ENCODE results near the gene ZNF765.

- TF ChIP-seq ZFX (IDR thresholded peaks at IDR 0.05) (no peak), ATF3 (IDR thresholded peaks at IDR 0.05) (no peak), EZH2 (IDR thresholded peaks at IDR 0.05) (no peak), CTCF (IDR thresholded peaks at IDR 0.05 in 2 of 3, conservative IDR thresholded peaks at IDR 0.05 in 1 of 3; ENCODE audit: borderline replicate concordance in 1 of 3, insufficient read depth in 1 of 3, low read depth in 2 of 3, low read length in 2 of 3) (no peak), MAX (IDR thresholded peaks at IDR 0.05) (no peak), RAD21 (IDR thresholded peaks at IDR 0.05; ENCODE audit: low read depth) (no peak), TCF7L2 (IDR thresholded peaks at IDR 0.05; ENCODE audit: borderline replicate concordance, extremely low read depth, insufficient read depth, insufficient read length) (no peak), YY1 (IDR thresholded peaks at IDR 0.05; ENCODE audit: extremely low read depth, insufficient replicate concordance, low read depth, low read length) (no peak), POLR2A (IDR thresholded peaks at IDR 0.05; ENCODE audit: borderline replicate concordance, extremely low read depth, insufficient read depth, insufficient read length) (no peak)
Observed at GRCh38 chr19:53462861-53463260, 67.9 kb downstream of the ZNF765 start.

Data from HCT116 (cell line).